T47D (cell line): ENCODE data around the gene SLC6A13.

Experiments used
- DNase-seq, 2 experiments: peaks; one replicate each; pipeline versions ENCODE4 v3.0.0 to v3.0.0-alpha.2; 2011 to 2012; ENCODE audit warnings: low read depth in 1 of 2, low spot score in 1 of 2
- JUND ChIP-seq: IDR thresholded peaks from 2 replicates; pipeline ENCODE4 v1.6.1; 2012; ENCODE audit warnings: low read depth
- in situ Hi-C: cut with HindIII; loops from 2 replicates; pipeline ENCODE4 v1.10.0; 2016; ENCODE audit warnings: low sequenced_read_pairs, low pct_unique_long_range_greater_than_20kb

SLC6A13 gene

GRCh38 chr12:213527-213932 is 49.1 kb downstream of the SLC6A13 start:
- no peak for DNase-seq
- in situ Hi-C loops = no loop called here
- TF ChIP-seq JUND = no peak

- no peak for TF ChIP-seq JUND
- DNase-seq = no peak
- in situ Hi-C loops = no loop called here
Observed at GRCh38 chr12:212715-213526, 49.7 kb downstream of the SLC6A13 start.

GRCh38 chr12:212415-212714 is 50.3 kb downstream of the SLC6A13 start:
- no peak for TF ChIP-seq JUND
- in situ Hi-C loops = no loop called here
- no peak for DNase-seq

DNA sequence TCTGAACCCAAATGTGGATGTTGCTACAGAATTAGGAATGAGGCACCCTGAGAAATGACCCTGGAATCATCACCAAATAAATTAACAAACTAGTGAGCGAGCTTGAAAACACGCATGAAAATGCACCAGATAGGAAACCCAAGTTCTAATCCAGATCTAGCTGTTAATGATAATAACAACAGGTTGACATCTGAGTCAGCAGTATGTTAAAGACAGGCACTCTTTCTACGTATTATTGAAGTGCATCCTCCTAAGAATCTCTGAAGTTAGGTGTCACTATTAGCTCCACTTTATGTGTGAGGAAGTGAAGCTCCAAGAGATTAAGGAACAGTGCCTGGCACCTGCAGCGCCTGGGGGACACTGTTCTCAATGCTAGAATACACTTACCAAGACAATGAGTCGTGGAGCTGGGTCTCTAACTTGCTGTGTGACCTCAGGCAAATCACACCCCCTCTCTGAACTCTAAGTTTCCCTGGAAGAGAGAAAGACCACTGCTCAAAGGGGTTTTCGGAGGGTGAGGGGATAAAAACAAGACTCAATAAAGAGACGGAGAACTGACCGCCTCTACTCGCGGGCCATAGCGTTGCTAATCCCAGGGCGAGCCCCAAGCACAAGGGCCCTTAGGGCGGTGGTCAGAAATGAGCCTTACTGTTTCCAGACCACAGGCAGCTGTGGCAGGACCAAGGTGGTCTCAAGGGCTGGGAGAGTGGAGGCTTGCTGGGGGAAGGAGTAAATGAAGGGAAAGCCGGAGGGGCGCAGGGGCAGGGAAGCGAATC is 50.8 kb downstream of the SLC6A13 start:
- TF ChIP-seq JUND = no peak
- no peak for DNase-seq
- in situ Hi-C loops = no loop called here

- no peak for TF ChIP-seq JUND
- in situ Hi-C loops = no loop called here
- DNase-seq = no peak
Observed at GRCh38 chr12:211142-211465, 51.5 kb downstream of the SLC6A13 start.

- TF ChIP-seq JUND = no peak
- no peak for DNase-seq
- in situ Hi-C loops = no loop called here
Observed at GRCh38 chr12:210277-211141, 52.1 kb downstream of the SLC6A13 start.

- no peak for TF ChIP-seq JUND
- DNase-seq = no peak
- in situ Hi-C loops = no loop called here
Observed at GRCh38 chr12:209851-210250, 52.8 kb downstream of the SLC6A13 start.

GRCh38 chr12:209246-209645 is 53.4 kb downstream of the SLC6A13 start:
- TF ChIP-seq JUND = no peak
- no peak for DNase-seq
- in situ Hi-C loops = no loop called here

DNA sequence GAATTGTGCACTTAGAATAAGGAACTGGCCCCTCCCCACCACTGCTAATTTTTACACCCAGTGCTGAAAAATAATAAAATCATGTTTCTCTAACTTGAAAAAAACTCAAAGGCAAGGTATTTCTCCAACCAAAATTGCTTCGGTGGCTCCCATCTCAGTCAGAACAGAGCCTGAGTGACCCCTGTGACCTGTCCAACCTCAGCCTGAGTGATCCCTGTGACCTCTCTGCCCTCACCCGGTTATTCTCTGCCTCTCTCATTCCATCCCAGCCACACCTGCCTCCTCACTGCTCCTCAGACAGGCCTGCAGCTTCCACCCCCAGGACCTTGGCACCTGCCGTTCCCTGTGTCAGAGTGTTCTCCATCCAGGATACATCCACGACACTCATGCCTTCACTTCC is 53.8 kb downstream of the SLC6A13 start:
- in situ Hi-C loops = no loop called here

GRCh38 chr12:207804-208203 is 54.8 kb downstream of the SLC6A13 start:
- no peak for DNase-seq
- TF ChIP-seq JUND = no peak
- in situ Hi-C loops = no loop called here

More for the DNA sequence above, 53.8 kb downstream of the SLC6A13 start:
- TF ChIP-seq JUND = no peak
- no peak for DNase-seq

GRCh38 chr12:206746-207440 is 55.7 kb downstream of the SLC6A13 start:
- in situ Hi-C loops = no loop called here
- no peak for DNase-seq
- TF ChIP-seq JUND = no peak

- no peak for TF ChIP-seq JUND
- DNase-seq = no peak
- in situ Hi-C loops = no loop called here
Observed at GRCh38 chr12:205026-205425, 57.6 kb downstream of the SLC6A13 start.
